Effector memory CD8-positive, alpha-beta T cell (primary cell): ENCODE data around the gene CLEC2A.

ENCODE experiments used
- ATAC-seq: fragments of 150-1000 bp; cut with Tn5 transposase; replicated peaks from 2 replicates; pipeline ENCODE4 v1.10.0; 2021; ENCODE audit warnings: mild to moderate bottlenecking, moderate library complexity
- DNase-seq, 3 experiments: peaks; one replicate each; pipeline ENCODE4 v3.0.0; 2021
- H3K27ac Mint-ChIP-seq, 2 donors: one replicate each; pipeline ENCODE4 v1.8.0; 2022; ENCODE audit warnings: mild to moderate bottlenecking in 2 of 2, mixed read lengths in 2 of 2, moderate library complexity in 2 of 2
- H3K27me3 Mint-ChIP-seq, 2 donors: one replicate each; pipeline ENCODE4 v1.8.0; 2022; ENCODE audit warnings: mixed read lengths in 2 of 2
- H3K36me3 Mint-ChIP-seq: one replicate; pipeline ENCODE4 v1.8.0; 2022; ENCODE audit warnings: mild to moderate bottlenecking, moderate library complexity, mixed read lengths; ENCODE audit not compliant: insufficient read depth
- H3K4me1 Mint-ChIP-seq, 2 donors: one replicate each; pipeline ENCODE4 v1.8.0; 2022; ENCODE audit warnings: low read depth in 2 of 2, mixed read lengths in 2 of 2
- H3K4me3 Mint-ChIP-seq, 2 donors: one replicate each; pipeline ENCODE4 v1.8.0; 2022; ENCODE audit warnings: mild to moderate bottlenecking in 2 of 2, mixed read lengths in 2 of 2, moderate library complexity in 2 of 2
- H3K9me3 Mint-ChIP-seq, 2 donors: one replicate each; pipeline ENCODE4 v1.8.0; 2022; ENCODE audit warnings: mixed read lengths in 2 of 2

Gene CLEC2A

GRCh38 chr12:9925705-9926393, 6.3 kb downstream of the CLEC2A start:
- Mint-ChIP-seq H3K4me3 (peak overlapping the region; percentile 66 to 67), H3K27ac (peak overlapping the region in 1 of 2 donors; percentile 50), H3K27me3 (peaks cover 11 to 19% of the 10 kb centered on the region in 2 donors), H3K4me1 (peaks cover 4 to 12% of the 10 kb centered on the region in 2 donors), H3K36me3 (no peaks in the 10 kb centered on the region), H3K9me3 (no peaks in the 10 kb centered on the region)
- peak; percentile 64 for ATAC-seq
- peak in 1 of 3 experiments; percentile 23 for DNase-seq

DNA sequence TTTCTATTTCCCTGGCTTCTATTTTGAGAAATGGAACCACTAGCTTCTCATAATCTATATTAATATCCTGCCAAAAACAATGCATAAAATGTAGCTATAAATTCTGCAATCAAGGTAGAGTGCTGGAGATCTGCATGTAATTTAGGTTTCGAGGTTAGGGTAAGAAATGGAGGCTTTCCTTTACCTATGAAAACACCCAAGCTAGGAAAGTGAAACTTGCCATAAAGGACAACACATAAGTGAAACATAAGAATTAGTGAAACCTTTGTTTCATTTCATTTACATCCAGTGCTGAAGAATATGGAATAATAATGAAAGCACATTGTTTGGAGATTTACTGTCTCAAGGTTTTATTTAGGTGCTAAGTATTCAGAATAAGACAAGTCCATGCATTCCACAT, 9.7 kb downstream of the CLEC2A start:
- Mint-ChIP-seq H3K4me3 (no peak overlapping the region), H3K27me3 (peaks cover 0 to 7% of the 10 kb centered on the region in 2 donors), H3K9me3 (no peaks in the 10 kb centered on the region), H3K4me1 (peaks cover 4 to 16% of the 10 kb centered on the region in 2 donors), H3K27ac (no peak overlapping the region), H3K36me3 (peaks cover 5% of the 10 kb centered on the region)
- no peak for DNase-seq
- ATAC-seq: no peak

DNA sequence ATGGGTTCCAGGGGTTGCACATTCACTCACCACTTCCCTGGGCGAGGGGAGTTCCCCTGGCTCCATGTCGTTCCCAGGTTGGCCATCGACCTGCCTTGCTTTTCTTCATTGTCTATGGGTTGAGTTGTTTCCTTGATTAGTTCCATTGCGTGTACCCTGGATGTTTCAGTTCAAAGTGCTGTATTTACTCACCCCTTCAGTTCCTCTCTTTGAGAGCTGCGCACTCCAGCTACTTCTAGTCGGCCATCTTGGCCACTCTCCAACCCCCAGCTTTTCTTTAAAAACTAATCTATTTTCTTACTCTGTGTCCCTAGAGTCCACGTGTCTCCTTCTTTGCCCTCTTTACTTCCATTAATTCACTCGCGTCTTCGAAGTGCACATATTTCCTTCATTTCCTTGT, 11.7 kb downstream of the CLEC2A start:
- DNase-seq (no peak), ATAC-seq (no peak)
- no peak overlapping the region for H3K4me3 Mint-ChIP-seq
- no peaks in the 10 kb centered on the region for H3K9me3 Mint-ChIP-seq
- peaks cover 5% of the 10 kb centered on the region for H3K36me3 Mint-ChIP-seq
- no peak overlapping the region for H3K27ac Mint-ChIP-seq
- H3K4me1 Mint-ChIP-seq: peaks cover 0 to 13% of the 10 kb centered on the region in 2 donors
- peaks cover 0 to 7% of the 10 kb centered on the region in 2 donors for H3K27me3 Mint-ChIP-seq

GRCh38 chr12:9919443-9919842, 12.7 kb downstream of the CLEC2A start:
- Mint-ChIP-seq H3K4me1 (peaks cover 0 to 13% of the 10 kb centered on the region in 2 donors), H3K36me3 (peaks cover 5% of the 10 kb centered on the region), H3K27ac (peak overlapping the region in 1 of 2 donors; percentile 6), H3K9me3 (no peaks in the 10 kb centered on the region), H3K4me3 (no peak overlapping the region), H3K27me3 (peaks cover 0 to 7% of the 10 kb centered on the region in 2 donors)
- ATAC-seq: no peak
- no peak for DNase-seq

DNA sequence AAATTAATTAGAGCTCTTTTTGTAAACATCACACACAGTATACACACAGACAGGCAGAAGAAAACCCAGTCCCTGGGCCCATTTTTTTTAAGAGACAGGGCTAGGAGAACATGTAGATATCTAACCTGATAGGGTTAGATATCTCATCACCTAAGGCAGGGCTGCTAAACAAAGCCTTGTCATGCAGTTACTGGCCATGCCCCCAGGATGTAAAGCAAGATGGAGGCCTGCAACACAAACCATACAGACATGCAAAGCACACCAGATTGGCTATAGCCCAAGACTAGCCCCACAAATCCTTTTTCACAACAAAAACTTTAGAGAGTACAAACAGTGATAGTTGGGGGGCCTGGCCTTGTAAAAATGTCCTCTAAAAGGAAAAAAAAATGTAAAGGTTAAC, 20.5 kb downstream of the CLEC2A start:
- H3K9me3 Mint-ChIP-seq: peaks cover 4 to 12% of the 10 kb centered on the region in 2 donors
- DNase-seq (no peak), ATAC-seq (no peak)
- H3K4me1 Mint-ChIP-seq: peaks cover 11 to 14% of the 10 kb centered on the region in 2 donors
- no peaks in the 10 kb centered on the region for H3K36me3 Mint-ChIP-seq
- no peak overlapping the region for H3K27ac Mint-ChIP-seq
- H3K27me3 Mint-ChIP-seq: no peaks in the 10 kb centered on the region
- H3K4me3 Mint-ChIP-seq: no peak overlapping the region

- peaks cover 13 to 22% of the 10 kb centered on the region in 2 donors for H3K4me1 Mint-ChIP-seq
- ATAC-seq: no peak
- H3K9me3 Mint-ChIP-seq: peaks cover 4 to 12% of the 10 kb centered on the region in 2 donors
- H3K27ac Mint-ChIP-seq: no peak overlapping the region
- DNase-seq: no peak
- H3K27me3 Mint-ChIP-seq: no peaks in the 10 kb centered on the region
- H3K4me3 Mint-ChIP-seq: no peak overlapping the region
- no peaks in the 10 kb centered on the region for H3K36me3 Mint-ChIP-seq
Measured at GRCh38 chr12:9910716-9911421, 21.3 kb downstream of the CLEC2A start.

GRCh38 chr12:9909724-9910123, 22.4 kb downstream of the CLEC2A start:
- ATAC-seq (no peak), DNase-seq (no peak)
- Mint-ChIP-seq H3K36me3 (no peaks in the 10 kb centered on the region), H3K27ac (no peak overlapping the region), H3K9me3 (peaks cover 4 to 12% of the 10 kb centered on the region in 2 donors), H3K27me3 (no peaks in the 10 kb centered on the region), H3K4me3 (no peak overlapping the region), H3K4me1 (peaks cover 13 to 22% of the 10 kb centered on the region in 2 donors)

DNA sequence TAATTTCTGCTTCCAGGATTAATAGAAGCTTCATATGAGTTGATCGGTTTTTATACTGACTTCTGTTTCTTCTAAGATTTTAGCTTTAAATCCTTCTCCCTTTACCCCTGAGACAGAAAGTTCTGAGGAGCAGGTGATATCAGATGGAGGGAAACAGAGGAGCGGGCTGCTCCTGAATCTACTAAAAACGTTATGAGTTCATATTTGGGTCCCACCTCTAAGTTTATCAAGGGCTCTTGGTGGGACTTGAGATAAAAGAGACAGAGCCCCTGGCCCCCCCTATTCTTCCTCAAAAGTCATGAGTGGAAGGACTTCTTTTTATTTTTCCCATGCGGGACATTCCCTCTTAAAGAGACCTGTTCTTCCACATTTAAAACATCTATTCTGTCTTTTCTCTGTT, 23.8 kb downstream of the CLEC2A start:
- DNase-seq (no peak), ATAC-seq (no peak)
- Mint-ChIP-seq H3K4me1 (peaks cover 13 to 22% of the 10 kb centered on the region in 2 donors), H3K9me3 (peaks cover 4 to 12% of the 10 kb centered on the region in 2 donors), H3K27me3 (no peaks in the 10 kb centered on the region), H3K27ac (peak overlapping the region in 1 of 2 donors; percentile 75), H3K4me3 (peak overlapping the region in 1 of 2 donors; percentile 10), H3K36me3 (no peaks in the 10 kb centered on the region)

- no peaks in the 10 kb centered on the region for H3K36me3 Mint-ChIP-seq
- H3K9me3 Mint-ChIP-seq: peaks cover 4 to 12% of the 10 kb centered on the region in 2 donors
- peaks cover 12 to 20% of the 10 kb centered on the region in 2 donors for H3K4me1 Mint-ChIP-seq
- DNase-seq (no peak), ATAC-seq (no peak)
- no peaks in the 10 kb centered on the region for H3K27me3 Mint-ChIP-seq
- no peak overlapping the region for H3K4me3 Mint-ChIP-seq
- H3K27ac Mint-ChIP-seq: peak overlapping the region in 1 of 2 donors; percentile 75
Measured at GRCh38 chr12:9907769-9908168, 24.4 kb downstream of the CLEC2A start.

DNA sequence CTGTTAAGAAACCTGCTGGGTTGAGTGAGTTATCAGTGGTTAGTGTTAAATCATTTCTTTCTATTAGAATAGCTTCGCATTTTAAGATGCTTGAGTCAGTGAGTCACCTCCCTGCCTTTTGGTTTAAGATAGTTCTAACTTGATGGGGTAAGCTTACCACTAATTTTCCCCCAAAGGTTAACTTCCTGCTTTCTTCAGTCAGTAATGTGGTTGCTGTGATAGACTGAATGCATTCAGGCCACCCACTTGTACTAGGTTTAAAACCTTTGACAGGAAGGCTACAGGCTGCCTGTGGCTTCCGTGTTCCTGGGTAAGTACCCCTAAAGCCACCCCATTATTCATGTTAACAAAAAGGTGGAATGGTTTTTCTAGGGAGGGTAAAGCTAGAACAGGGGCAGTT, 25.3 kb downstream of the CLEC2A start:
- DNase-seq (peak; percentile 39 to 45 (median 41)), ATAC-seq (peak; percentile 99)
- H3K9me3 Mint-ChIP-seq: peaks cover 4 to 12% of the 10 kb centered on the region in 2 donors
- H3K36me3 Mint-ChIP-seq: no peaks in the 10 kb centered on the region
- H3K27ac Mint-ChIP-seq: peak overlapping the region; percentile 68 to 86
- H3K27me3 Mint-ChIP-seq: no peaks in the 10 kb centered on the region
- H3K4me1 Mint-ChIP-seq: peaks cover 9 to 17% of the 10 kb centered on the region in 2 donors
- peak overlapping the region; percentile 43 to 66 for H3K4me3 Mint-ChIP-seq

GRCh38 chr12:9902539-9903228, 29.5 kb downstream of the CLEC2A start:
- H3K36me3 Mint-ChIP-seq: no peaks in the 10 kb centered on the region
- peaks cover 0 to 13% of the 10 kb centered on the region in 2 donors for H3K27me3 Mint-ChIP-seq
- ATAC-seq (no peak), DNase-seq (no peak)
- H3K9me3 Mint-ChIP-seq: no peaks in the 10 kb centered on the region
- no peak overlapping the region for H3K27ac Mint-ChIP-seq
- peaks cover 8 to 17% of the 10 kb centered on the region in 2 donors for H3K4me1 Mint-ChIP-seq
- no peak overlapping the region for H3K4me3 Mint-ChIP-seq

DNA sequence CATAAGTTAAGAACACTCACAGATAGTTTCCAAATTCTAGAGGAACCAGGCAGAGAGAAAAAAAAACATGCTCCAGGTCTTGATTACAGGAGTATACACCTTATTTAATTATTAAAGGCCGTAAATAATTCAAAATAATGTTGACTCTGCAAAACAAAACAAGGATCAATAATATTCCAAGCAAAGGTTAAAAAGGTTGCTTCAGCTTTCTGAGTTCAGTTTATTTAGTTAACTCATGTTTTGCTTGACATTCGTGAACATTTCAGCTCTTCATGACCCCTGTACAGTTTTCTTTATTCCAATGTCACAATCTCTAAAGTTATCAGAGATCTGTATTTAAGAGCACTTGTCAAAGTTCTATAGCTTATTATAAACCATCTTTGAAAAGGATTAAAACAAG, 31.2 kb downstream of the CLEC2A start:
- no peak overlapping the region for H3K27ac Mint-ChIP-seq
- no peaks in the 10 kb centered on the region for H3K4me1 Mint-ChIP-seq
- ATAC-seq (no peak), DNase-seq (no peak)
- H3K9me3 Mint-ChIP-seq: no peaks in the 10 kb centered on the region
- H3K27me3 Mint-ChIP-seq: peaks cover 0 to 13% of the 10 kb centered on the region in 2 donors
- H3K4me3 Mint-ChIP-seq: no peak overlapping the region
- no peaks in the 10 kb centered on the region for H3K36me3 Mint-ChIP-seq

- no peak for ATAC-seq
- Mint-ChIP-seq H3K27me3 (peaks cover 0 to 13% of the 10 kb centered on the region in 2 donors), H3K36me3 (no peaks in the 10 kb centered on the region), H3K27ac (no peak overlapping the region), H3K4me1 (peaks cover 0 to 1% of the 10 kb centered on the region in 2 donors), H3K9me3 (no peaks in the 10 kb centered on the region), H3K4me3 (no peak overlapping the region)
- DNase-seq: no peak
Measured at GRCh38 chr12:9899209-9899608, 33.0 kb downstream of the CLEC2A start.
